ENCODE data around the gene DNAJB13.
"Not testable (repeated sequence)": the region's sequence is repeated elsewhere in the genome, so short reads cannot be mapped to it uniquely, and the experiment has no call there.

DNAJB13 gene, protein sequence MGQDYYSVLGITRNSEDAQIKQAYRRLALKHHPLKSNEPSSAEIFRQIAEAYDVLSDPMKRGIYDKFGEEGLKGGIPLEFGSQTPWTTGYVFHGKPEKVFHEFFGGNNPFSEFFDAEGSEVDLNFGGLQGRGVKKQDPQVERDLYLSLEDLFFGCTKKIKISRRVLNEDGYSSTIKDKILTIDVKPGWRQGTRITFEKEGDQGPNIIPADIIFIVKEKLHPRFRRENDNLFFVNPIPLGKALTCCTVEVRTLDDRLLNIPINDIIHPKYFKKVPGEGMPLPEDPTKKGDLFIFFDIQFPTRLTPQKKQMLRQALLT

DNA sequence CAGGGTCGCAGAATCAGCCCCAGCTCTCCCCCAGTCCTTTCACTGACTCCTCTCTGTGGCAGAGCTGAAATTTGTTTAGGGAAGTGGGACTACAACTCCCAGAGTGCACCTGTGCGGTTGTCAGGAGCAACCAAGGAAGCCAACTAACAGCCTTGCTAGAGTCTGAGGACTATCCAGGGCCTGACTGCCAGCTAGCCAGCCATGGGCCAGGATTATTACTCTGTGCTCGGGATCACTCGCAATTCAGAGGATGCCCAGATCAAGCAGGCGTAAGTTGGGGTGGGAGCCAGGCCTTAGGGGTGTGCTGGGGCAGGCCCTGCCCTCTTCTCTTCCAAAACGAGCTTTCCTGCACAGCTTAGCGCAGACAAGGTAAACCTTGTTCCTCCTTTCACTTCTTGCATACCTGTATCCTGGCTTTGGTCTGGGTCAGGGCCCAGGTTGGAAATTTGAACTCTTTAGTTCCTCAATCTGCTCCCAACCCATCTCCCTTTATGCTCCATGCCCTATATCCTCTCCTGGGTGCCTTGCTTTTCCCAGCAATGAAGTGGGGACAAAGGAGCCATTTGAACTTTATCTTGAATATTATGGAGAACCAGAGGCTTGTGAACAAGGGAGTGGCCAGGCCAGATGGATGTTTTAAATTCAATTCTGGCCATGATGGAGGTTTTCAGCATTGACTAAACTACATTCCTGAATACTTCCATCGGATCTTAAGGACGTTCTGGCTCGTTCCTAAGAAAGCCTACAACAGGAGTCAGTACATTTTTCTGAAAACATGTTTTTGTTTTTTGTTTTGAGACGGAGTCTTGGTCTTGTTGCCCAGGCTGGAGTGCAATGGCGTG is at the start of gene DNAJB13:
Gene DNAJB13 (plus strand): TSS at position 158 of the 842 bp plus-strand sequence. CDS start 44 bp downstream, at position 202.
- in situ Hi-C loops (cut with HindIII; ENCODE audit: low pct_ligation_motif_present, low pct_unique_long_range_greater_than_20kb, low sequenced_read_pairs): no loop called here
- peak; percentile 25 for DNase-seq

DNA sequence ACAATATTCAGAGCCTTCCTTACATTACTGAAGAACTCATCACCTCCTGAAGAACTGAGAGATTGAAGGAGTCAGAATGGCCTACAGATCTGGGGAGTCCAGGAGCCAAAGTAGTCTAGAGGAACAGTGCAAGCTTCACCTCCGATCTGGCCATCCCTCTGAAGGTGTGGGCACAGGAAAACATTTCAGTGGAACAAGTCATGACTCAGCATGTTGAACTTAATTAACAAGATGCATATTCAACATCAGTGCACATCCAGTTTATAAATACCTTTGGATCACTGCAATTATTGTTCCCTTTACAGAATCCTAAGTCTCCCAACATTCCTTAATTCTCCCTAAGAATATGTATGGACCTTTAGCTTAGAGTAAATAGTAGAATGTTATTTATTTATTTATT is 48.5 kb upstream of the DNAJB13 start:
- in situ Hi-C loops (cut with HindIII; ENCODE audit: low pct_ligation_motif_present, low pct_unique_long_range_greater_than_20kb, low sequenced_read_pairs): no loop called here
- DNase-seq: no peak

DNA sequence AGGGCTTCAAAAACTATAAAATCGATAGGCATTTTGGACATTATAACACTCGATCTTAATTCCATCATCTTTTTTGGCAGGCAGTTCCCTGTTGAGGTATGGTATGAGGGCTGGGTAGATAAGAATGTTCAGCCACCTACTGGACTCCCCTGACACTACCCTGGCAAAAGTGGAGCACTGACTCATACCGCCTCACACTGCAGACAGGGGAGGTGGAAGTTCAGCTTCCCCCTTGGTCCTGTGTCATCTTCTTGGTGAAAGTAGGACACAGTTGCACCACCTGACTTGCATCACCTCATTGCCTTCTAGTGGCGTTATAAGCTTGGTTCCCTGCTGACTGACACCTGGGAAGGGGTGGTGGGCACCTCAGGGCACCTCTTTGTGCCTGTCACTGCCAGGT is 43.6 kb upstream of the DNAJB13 start:
- peak; percentile 58 for DNase-seq
- in situ Hi-C loops (cut with HindIII; ENCODE audit: low pct_ligation_motif_present, low pct_unique_long_range_greater_than_20kb, low sequenced_read_pairs): no loop called here

DNA sequence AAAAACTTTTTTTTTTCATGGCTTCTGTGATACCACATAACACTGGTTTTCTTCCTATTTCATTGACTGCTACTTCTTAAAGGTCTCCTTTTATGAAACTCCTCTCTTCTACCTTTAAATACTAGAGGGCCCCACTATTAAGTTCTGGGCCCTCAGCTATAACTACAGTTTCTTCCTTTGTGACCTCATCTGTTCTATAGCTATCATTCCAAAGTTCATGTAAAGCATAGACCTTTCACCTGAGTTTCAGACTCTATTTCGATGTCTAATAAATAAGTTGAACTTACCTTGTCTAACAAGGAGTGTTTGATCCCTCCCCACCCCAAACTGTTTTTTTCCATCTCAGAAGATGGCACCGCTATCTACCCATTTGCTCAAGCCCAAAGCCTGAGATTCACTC is 38.8 kb upstream of the DNAJB13 start:
- in situ Hi-C loops (cut with HindIII; ENCODE audit: low pct_ligation_motif_present, low pct_unique_long_range_greater_than_20kb, low sequenced_read_pairs): no loop called here
- DNase-seq: no peak

DNA sequence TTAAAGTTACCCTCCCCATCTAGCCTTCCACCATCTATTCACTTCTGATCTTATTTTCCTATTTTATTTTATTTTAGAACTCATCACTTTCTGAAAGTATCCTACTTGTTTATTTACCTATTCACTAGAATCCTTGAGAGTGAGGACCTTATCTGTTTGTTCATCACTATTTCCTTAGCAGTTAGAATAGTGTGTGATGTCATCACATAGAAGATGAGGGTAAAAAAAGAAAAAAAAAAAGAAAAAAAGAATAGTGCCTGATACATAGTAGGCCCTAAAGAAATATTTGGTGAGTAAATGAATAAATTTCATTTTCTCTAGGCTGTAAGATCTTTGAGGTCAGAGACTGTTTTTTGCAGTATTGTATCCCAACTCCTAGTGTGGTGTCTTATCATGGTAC is 37.4 kb upstream of the DNAJB13 start:
- in situ Hi-C loops (cut with HindIII; ENCODE audit: low pct_ligation_motif_present, low pct_unique_long_range_greater_than_20kb, low sequenced_read_pairs): no loop called here
- no peak for DNase-seq

DNA sequence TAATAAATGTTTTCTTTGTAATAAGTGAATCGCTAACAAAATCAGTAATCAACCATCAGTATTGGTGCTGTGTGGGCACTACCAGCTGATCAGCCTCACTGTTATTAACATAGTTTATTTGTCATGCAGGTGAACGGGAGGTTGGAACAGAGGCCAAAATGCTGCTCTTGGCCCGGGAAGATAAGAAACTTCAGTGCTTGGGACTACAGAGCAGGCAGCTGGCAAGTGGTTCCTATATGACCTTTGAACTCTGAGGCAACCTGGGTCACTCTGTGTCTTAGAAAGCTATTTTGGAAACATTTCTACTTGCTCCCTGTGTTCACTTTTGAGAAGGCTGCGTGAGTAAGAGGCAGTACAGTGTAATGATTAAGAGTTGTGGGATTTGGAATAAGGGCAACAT is 36.5 kb upstream of the DNAJB13 start:
- no peak for DNase-seq
- in situ Hi-C loops (cut with HindIII; ENCODE audit: low pct_ligation_motif_present, low pct_unique_long_range_greater_than_20kb, low sequenced_read_pairs): no loop called here

DNA sequence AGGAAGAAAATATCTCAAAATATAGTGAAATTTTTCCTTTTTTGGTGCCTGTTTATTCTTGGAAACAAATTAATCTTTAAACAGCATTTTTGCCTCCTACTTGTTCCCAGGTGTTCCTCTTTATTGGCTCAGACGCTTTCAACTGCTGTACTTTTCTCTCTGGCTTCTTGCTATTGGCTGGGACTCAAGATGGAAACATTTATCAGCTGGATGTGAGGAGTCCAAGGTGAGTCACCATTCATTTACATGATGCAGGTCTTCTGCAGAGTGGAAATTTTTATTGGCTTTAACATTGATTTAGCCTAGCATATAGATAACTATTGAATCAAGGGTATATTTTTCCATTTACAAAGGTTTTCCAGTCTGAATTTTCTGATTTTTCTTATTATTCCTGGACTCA is 34.4 kb upstream of the DNAJB13 start:
- in situ Hi-C loops (cut with HindIII; ENCODE audit: low pct_ligation_motif_present, low pct_unique_long_range_greater_than_20kb, low sequenced_read_pairs): no loop called here
- DNase-seq: no peak

DNA sequence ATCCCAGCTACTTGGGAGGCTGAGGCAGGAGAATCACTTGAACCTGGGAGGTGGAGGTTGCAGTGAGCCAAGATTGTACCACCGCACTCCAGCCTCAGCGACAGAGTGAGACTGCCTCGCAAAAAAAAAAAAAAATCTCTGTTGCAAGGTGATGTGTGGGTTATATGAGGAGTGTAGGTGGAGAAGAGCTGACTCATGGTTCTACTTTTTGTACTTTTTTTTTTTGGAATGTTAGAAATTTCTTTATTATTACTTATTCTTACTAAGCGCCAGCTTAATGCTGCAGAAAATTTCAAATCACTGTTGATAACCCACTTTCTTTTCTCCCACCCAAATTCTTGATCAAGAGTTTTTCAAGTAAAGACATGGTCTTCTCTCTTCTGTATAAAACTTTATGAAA is 29.6 kb upstream of the DNAJB13 start:
- in situ Hi-C loops (cut with HindIII; ENCODE audit: low pct_ligation_motif_present, low pct_unique_long_range_greater_than_20kb, low sequenced_read_pairs): no loop called here

DNA sequence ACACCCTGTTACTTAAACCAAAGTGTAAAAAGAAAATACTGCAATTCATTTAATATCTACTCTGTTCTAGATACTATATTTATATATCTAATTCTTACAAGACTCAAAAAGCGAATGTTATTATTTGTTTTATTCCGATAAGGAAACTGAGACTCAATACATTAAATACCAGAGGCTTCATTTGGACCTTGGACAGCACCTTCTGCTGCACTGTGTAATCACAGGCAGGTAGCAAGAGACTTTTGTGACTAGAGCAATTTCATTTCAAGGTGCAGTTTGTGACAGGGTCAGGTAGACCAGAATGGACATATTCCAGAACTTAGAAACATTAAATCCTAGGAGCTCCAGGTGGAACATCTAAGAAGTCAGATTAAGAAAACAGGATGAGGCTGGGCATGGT is 21.4 kb upstream of the DNAJB13 start:
- no peak for DNase-seq
- in situ Hi-C loops (cut with HindIII; ENCODE audit: low pct_ligation_motif_present, low pct_unique_long_range_greater_than_20kb, low sequenced_read_pairs): no loop called here

More for the DNA sequence above, 29.6 kb upstream of the DNAJB13 start:
- DNase-seq: no peak

DNA sequence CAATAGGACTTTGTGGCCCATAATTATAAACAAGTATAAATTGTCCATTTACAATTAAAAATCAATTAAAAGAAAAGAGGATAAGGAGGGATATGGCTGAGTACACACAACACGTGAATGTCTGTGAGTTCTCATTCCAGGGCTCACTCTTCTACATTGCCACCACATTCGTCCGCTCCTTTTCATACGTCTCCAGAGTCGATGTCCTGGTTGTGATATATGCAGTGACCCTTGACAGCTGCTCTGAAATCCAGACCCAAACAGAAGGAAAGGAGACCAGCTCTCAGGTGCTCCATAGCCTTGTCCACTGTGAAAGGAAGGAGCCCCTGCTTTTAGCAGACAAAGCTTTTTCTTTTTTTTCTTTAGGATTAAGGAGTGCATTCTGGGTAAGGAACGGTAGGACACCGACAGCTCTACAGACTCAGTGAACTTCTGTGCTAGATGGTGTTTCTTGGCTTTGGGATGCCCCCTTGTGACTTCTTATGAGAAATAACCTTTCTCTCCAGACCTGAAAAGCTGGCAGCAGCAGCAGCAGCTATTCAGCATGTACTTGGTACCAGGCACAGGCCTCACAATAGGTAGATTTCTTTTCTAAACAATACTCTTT is 19.7 kb upstream of the DNAJB13 start:
- in situ Hi-C loops (cut with HindIII; ENCODE audit: low pct_ligation_motif_present, low pct_unique_long_range_greater_than_20kb, low sequenced_read_pairs): no loop called here
- peak; percentile 76 for DNase-seq

DNA sequence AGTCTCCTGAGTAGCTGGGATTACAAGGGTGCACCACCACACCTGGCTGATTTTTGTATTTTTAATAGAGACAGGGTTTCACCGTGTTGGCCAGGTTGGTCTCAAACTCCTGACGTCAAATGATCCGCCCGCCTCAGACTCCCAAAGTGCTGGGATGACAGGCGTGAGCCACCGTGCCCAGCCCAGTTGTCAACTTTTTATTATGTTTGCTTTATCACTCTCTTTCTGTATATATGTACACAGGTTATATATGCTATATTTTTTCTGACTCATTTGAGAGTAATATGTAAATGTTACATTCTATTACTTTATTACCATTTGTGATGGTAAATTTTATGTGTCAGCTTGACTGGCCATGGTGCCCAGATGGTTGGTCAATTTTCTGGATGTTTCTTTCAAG is 18.9 kb upstream of the DNAJB13 start:
- in situ Hi-C loops (cut with HindIII; ENCODE audit: low pct_ligation_motif_present, low pct_unique_long_range_greater_than_20kb, low sequenced_read_pairs): no loop called here
- no peak for DNase-seq

DNA sequence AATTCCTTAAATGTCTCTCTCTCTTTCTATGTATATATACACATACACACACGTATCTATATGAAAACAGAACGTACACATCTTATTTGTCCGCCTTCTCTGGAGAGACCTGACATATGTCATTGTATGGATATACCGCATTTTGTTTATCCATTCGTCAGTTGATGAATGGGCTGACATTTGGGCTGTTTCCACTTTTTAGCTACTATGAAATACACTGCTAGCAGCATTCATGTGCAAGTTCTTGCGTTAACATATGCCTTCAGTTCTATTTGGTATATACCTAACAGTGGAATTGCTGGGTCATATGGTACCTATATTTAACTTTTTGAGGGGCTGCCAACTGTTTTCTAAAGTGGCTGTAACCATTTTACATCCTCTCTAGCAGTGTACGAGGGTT is 18.0 kb upstream of the DNAJB13 start:
- no peak for DNase-seq
- in situ Hi-C loops (cut with HindIII; ENCODE audit: low pct_ligation_motif_present, low pct_unique_long_range_greater_than_20kb, low sequenced_read_pairs): no loop called here

DNA sequence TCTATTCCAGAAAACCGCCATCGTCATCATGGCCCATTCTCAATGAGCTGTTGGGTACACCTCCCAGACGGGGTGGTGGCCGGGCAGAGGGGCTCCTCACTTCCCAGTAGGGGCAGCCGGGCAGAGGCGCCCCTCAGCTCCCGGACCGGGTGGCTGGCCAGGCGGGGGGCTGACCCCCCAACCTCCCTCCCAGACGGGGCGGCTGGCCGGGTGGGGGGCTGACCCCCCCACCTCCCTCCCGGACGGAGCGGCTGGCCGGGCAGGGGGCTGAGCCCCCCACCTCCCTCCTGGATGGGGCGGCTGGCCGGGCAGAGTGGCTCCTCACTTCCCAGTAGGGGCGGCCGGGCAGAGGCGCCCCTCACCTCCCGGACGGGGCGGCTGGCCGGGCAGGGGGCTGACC is 14.8 kb upstream of the DNAJB13 start:
- DNase-seq: not testable (repeated sequence)

DNA sequence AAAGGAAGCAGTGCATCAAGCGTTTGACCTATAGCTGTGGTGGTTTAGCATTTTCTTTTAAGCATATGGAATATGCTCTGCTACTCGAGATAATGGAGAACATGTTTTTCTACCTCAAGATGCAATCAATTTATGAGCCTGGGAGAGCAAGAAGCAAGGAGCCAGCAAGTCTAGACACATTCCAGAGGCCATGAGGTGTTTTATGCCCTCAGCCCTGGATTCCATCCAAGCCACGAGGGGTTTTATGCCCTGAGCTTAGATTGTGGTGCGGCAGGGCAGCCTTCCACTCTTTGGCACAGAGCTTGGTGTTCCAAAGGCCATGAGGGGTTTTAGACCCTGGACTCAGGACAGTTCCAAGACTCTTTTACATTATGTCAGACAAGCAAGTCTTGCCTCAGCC is 11.7 kb upstream of the DNAJB13 start:
- peak; percentile 10 for DNase-seq
- in situ Hi-C loops (cut with HindIII; ENCODE audit: low pct_ligation_motif_present, low pct_unique_long_range_greater_than_20kb, low sequenced_read_pairs): no loop called here

More for the DNA sequence above, 14.8 kb upstream of the DNAJB13 start:
- in situ Hi-C loops (cut with HindIII; ENCODE audit: low pct_ligation_motif_present, low pct_unique_long_range_greater_than_20kb, low sequenced_read_pairs): not testable (repeated sequence)

DNA sequence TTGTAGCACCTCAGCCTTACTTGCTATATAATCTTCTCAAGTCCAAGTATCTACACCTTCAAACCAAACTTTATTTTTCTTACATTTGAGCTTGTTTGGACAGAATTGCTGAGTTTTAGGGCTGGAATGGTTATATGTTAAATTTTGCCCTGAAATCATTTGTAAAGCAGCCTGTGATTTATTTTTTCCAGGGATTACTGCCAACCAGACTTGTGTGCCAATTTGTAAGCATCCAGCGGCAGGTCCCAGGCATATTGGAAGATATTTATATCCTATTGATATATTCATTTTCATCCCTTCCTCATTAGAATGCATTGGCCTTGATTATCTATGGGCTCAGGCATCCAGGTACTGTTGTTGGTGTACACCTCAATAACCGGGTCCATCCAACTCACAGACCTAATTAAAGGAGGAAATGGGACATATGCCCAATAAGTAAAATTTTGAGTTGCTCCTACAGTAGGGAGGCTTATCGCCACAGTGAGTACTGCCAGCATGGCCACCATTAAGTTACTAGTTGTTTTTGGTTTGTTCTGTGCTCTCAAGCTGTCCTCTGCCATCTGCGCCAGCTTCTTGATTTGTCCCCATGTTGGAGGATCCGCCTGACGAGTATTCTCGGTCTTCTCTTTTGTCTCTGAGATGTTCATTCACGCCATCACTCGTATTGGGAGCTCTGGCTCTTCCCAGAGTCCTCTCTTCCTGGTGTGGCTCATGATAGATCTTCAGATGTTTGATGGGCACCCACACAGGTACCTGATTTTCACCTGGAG is 9.8 kb upstream of the DNAJB13 start:
- in situ Hi-C loops (cut with HindIII; ENCODE audit: low pct_ligation_motif_present, low pct_unique_long_range_greater_than_20kb, low sequenced_read_pairs): no loop called here
- no peak for DNase-seq

DNA sequence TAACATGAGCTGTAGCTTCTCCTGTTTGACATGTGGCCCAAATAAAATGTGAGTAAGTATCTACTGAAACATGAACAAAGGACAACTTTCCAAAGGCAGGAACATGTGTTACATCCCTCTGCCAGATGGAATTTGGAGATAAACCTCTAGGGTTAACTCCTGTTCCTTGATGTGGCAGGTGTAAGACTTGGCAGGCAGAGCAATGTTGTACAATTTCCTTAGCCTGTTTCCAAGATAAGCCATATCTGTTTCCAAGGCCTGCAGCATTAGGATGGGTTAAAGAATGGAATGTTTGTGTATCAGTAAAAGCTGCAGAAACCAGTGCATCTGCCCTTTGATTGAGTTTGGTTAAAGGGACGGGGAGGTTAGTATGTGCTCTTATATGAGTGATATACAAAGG is 8.8 kb upstream of the DNAJB13 start:
- no peak for DNase-seq
- in situ Hi-C loops (cut with HindIII; ENCODE audit: low pct_ligation_motif_present, low pct_unique_long_range_greater_than_20kb, low sequenced_read_pairs): no loop called here

DNA sequence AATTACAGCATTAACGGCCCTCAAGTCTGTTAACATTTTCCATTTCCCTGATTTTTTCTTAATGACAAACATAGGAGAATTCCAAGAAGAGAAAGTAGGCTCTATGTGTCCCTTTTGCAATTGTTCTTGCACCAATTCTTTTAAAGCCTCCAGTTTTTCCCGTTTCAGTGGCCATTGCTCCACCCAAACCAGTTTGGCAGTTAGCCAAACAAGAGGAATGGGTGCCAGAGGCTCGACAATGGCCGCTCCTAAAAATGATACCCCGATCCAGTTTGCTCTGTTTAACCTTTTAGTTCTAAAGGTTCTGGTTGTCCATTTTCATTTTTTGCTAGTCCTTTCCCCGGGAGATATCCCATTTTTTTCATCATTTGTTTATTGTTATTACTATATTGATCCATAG is 6.7 kb upstream of the DNAJB13 start:
- in situ Hi-C loops (cut with HindIII; ENCODE audit: low pct_ligation_motif_present, low pct_unique_long_range_greater_than_20kb, low sequenced_read_pairs): no loop called here
- no peak for DNase-seq

DNA sequence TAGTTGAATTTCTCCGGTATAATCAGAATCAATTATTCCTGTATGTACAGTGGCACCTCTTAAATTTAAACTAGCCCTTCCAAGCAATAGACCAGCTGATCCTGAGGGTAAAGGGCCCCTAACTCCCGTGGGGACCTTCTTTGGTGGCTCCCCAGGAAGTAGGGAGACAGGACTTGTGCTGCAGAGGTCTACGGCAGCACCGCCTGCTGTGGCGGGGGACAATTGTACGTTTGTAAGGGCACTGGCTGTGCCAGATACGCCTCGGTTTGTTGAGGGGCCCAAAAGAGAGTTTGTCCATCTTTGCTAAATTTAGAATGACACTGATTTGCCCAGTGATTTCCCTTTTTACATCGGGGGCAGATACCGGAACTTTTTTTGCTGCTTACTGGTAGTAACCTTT is 5.9 kb upstream of the DNAJB13 start:
- in situ Hi-C loops (cut with HindIII; ENCODE audit: low pct_ligation_motif_present, low pct_unique_long_range_greater_than_20kb, low sequenced_read_pairs): no loop called here
- DNase-seq: no peak

DNA sequence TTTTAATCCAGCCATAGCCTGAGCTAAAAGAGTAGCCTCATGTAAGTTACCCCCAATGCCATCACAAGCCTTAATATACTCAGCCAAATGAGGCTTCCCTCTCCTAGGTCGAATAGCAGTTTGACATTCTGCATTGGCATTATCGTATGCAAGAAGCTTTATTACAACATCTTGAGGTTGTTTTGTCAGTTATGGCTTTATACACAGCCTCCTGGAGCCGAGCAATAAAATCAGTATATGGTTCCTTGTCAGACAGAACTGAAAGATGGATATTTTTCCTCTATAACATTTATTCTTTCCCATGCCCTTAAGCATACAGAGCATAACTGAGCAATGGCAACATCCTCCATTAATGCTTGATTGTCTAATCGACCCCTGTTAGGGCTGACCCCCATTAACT is 5.4 kb upstream of the DNAJB13 start:
- in situ Hi-C loops (cut with HindIII; ENCODE audit: low pct_ligation_motif_present, low pct_unique_long_range_greater_than_20kb, low sequenced_read_pairs): no loop called here
- no peak for DNase-seq

Data from ACHN (cell line).